GM19328 (cell line): Measurements from ENCODE around the gene TYSND1.
"Not testable (repeated sequence)": the region's sequence is repeated elsewhere in the genome, so short reads cannot be mapped to it uniquely, and the experiment has no call there.

Source experiments
- ATAC-seq: cut with Tn5 transposase; IDR thresholded peaks from one replicate; pipeline ENCODE4 v1.9.1; 2021; ENCODE audit warnings: mild to moderate bottlenecking, moderate library complexity; ENCODE audit not compliant: unreplicated experiment

TYSND1 gene

GRCh38 chr10:70112071-70112470, 34.4 kb downstream of the TYSND1 start:
- no peak for ATAC-seq

GRCh38 chr10:70111496-70111895, 35.0 kb downstream of the TYSND1 start:
- no peak for ATAC-seq

- no peak for ATAC-seq
Observed at GRCh38 chr10:70109064-70109729, 37.3 kb downstream of the TYSND1 start.

- no peak for ATAC-seq
Observed at GRCh38 chr10:70106958-70107791, 39.3 kb downstream of the TYSND1 start.

GRCh38 chr10:70101668-70102067, 44.8 kb downstream of the TYSND1 start:
- ATAC-seq, result no peak

- not testable (repeated sequence) for ATAC-seq
Observed at GRCh38 chr10:70101068-70101562, 45.4 kb downstream of the TYSND1 start.

GRCh38 chr10:70098271-70098670, 48.2 kb downstream of the TYSND1 start:
- no peak for ATAC-seq

GRCh38 chr10:70097459-70097858, 49.0 kb downstream of the TYSND1 start:
- no peak for ATAC-seq

GRCh38 chr10:70096705-70097420, 49.6 kb downstream of the TYSND1 start:
- ATAC-seq, result no peak

GRCh38 chr10:70096016-70096704, 50.3 kb downstream of the TYSND1 start:
- no peak for ATAC-seq

- ATAC-seq, result no peak
Observed at GRCh38 chr10:70094250-70094649, 52.2 kb downstream of the TYSND1 start.

- no peak for ATAC-seq
Observed at GRCh38 chr10:70093335-70093944, 53.1 kb downstream of the TYSND1 start.

- no peak for ATAC-seq
Observed at GRCh38 chr10:70092389-70092718, 54.1 kb downstream of the TYSND1 start.

- no peak for ATAC-seq
Observed at GRCh38 chr10:70090951-70091350, 55.5 kb downstream of the TYSND1 start.

- no peak for ATAC-seq
Observed at GRCh38 chr10:70090013-70090412, 56.5 kb downstream of the TYSND1 start.

- ATAC-seq, result no peak
Observed at GRCh38 chr10:70088308-70088698, 58.2 kb downstream of the TYSND1 start.
